ENCODE results near the gene RRM2. TPM values are rescaled to one million over a fixed set of nuclear protein-coding genes. Genes with fewer than 3 reads are reported as not detected.
A peak's percentile ranks its signal among the peaks of the same experiment; 100 is the strongest.

The RRM2 gene
- polyA plus RNA-seq, 1 donor = 33.2 TPM

GRCh38 chr2:10163498-10164486 is 41.3 kb downstream of the RRM2 start:
- Histone ChIP-seq H3K4me1 (ENCODE audit: control insufficient read depth, insufficient read depth, low read length) (peaks cover 65% of the 10 kb centered on the region), H3K9me3 (ENCODE audit: control insufficient read depth, low read depth, low read length) (no peaks in the 10 kb centered on the region), H3K27me3 (ENCODE audit: control insufficient read depth, insufficient read depth, low read length) (no peaks in the 10 kb centered on the region), H3K36me3 (ENCODE audit: control insufficient read depth, insufficient read depth, low read length) (no peaks in the 10 kb centered on the region), H3K4me3 (ENCODE audit: low read length) (no peak overlapping the region), H3K27ac (ENCODE audit: low read length) (no peak overlapping the region)
- DNase-seq = no peak
- no CpG with 5 or more reads among the region's 18 CpGs for WGBS (ENCODE audit: insufficient coverage, low lambda C conversion rate)

- Histone ChIP-seq H3K27me3 (ENCODE audit: control insufficient read depth, insufficient read depth, low read length) (no peaks in the 10 kb centered on the region), H3K4me3 (ENCODE audit: low read length) (no peak overlapping the region), H3K27ac (ENCODE audit: low read length) (no peak overlapping the region), H3K36me3 (ENCODE audit: control insufficient read depth, insufficient read depth, low read length) (no peaks in the 10 kb centered on the region), H3K4me1 (ENCODE audit: control insufficient read depth, insufficient read depth, low read length) (peaks cover 64% of the 10 kb centered on the region), H3K9me3 (ENCODE audit: control insufficient read depth, low read depth, low read length) (no peaks in the 10 kb centered on the region)
- DNase-seq = no peak
- WGBS (ENCODE audit: insufficient coverage, low lambda C conversion rate) = 100% methylated on average over 1 of the region's 8 CpGs
These were observed 42.1 kb downstream of the RRM2 start for GRCh38 chr2:10164601-10165000.

GRCh38 chr2:10165282-10165681 is 42.7 kb downstream of the RRM2 start:
- Histone ChIP-seq H3K4me1 (ENCODE audit: control insufficient read depth, insufficient read depth, low read length) (peaks cover 63% of the 10 kb centered on the region), H3K36me3 (ENCODE audit: control insufficient read depth, insufficient read depth, low read length) (no peaks in the 10 kb centered on the region), H3K4me3 (ENCODE audit: low read length) (no peak overlapping the region), H3K27me3 (ENCODE audit: control insufficient read depth, insufficient read depth, low read length) (no peaks in the 10 kb centered on the region), H3K27ac (ENCODE audit: low read length) (no peak overlapping the region), H3K9me3 (ENCODE audit: control insufficient read depth, low read depth, low read length) (no peaks in the 10 kb centered on the region)
- WGBS (ENCODE audit: insufficient coverage, low lambda C conversion rate) = no CpG with 5 or more reads among the region's 11 CpGs
- no peak for DNase-seq

DNA sequence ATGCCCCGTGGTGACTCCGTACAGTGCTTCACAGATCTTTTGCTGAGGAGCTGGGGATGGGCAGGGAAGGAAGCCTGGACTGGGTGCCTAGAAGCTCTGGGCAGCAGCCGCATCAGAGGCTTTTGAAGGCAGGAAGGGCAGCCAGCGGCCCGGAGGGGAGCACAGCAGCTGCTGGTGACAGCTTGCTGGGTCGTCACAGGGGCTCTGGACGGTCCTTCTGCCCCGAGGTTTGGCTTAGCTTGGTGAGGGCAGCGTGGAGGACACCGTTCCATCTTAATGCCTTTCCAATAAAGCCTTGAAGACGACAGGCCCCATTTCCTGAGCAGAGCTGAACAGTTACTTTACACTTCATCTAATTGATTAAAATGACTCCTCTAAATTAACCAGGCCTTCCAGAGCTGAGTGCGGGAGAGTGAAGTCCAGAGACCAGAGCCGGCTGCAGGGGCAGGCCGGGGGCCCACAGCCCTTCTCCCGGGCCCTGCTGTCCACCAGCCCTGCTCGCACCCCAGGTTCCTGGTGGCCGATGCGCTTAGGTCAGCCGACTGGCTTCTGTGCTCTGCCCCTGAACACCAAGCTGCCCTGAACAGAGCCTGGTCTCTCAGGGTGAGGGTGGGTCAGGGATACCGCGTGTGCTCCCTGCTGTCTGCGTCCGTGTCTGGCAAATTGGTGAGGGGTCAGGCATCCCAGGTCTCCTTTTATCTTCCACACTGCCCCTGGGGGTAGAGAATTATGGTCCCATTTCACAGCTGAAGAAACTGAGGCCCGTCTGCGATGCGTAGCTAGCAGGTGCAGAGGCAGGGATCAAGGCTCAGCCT is 43.5 kb downstream of the RRM2 start:
- WGBS (ENCODE audit: insufficient coverage, low lambda C conversion rate) = no CpG with 5 or more reads among the region's 26 CpGs
- no peak for DNase-seq
- no peak overlapping the region for H3K27ac ChIP-seq (ENCODE audit: low read length)
- no peaks in the 10 kb centered on the region for H3K9me3 ChIP-seq (ENCODE audit: control insufficient read depth, low read depth, low read length)
- H3K27me3 ChIP-seq (ENCODE audit: control insufficient read depth, insufficient read depth, low read length) = no peaks in the 10 kb centered on the region
- peaks cover 57% of the 10 kb centered on the region for H3K4me1 ChIP-seq (ENCODE audit: control insufficient read depth, insufficient read depth, low read length)
- no peak overlapping the region for H3K4me3 ChIP-seq (ENCODE audit: low read length)
- no peaks in the 10 kb centered on the region for H3K36me3 ChIP-seq (ENCODE audit: control insufficient read depth, insufficient read depth, low read length)

DNA sequence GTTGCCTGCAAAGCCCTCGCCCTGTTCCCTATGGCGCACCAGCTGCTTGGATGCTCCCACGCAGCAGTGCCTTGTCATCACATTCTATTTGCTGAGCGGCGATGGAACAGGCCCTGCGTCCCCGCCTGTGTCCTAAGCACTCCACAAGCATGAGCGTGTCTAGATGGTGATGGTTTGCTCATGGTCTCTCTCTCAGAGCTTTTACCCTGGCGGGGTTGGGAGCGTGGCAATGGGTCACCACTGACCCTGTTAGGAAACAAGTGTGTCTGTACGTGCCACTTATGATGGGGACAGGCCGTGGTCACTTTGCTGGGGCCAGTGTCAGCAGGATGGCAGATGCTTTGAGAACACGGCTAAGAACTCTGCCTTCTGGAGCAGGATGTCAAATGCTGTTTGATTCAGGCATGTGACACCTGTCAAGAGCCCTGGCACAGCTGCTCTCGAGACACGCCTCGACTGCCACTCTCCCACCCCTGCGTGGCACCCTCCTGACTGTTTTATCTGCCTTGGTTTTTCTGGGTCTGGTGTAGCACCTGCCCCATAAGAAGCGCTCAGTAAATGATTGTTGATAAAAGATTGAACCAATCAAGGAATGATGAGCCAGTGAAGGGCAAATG is 44.2 kb downstream of the RRM2 start:
- WGBS (ENCODE audit: insufficient coverage, low lambda C conversion rate) = 88% methylated on average over 1 of the region's 18 CpGs
- Histone ChIP-seq H3K4me1 (ENCODE audit: control insufficient read depth, insufficient read depth, low read length) (peaks cover 51% of the 10 kb centered on the region), H3K27me3 (ENCODE audit: control insufficient read depth, insufficient read depth, low read length) (no peaks in the 10 kb centered on the region), H3K27ac (ENCODE audit: low read length) (no peak overlapping the region), H3K4me3 (ENCODE audit: low read length) (no peak overlapping the region), H3K9me3 (ENCODE audit: control insufficient read depth, low read depth, low read length) (no peaks in the 10 kb centered on the region), H3K36me3 (ENCODE audit: control insufficient read depth, insufficient read depth, low read length) (no peaks in the 10 kb centered on the region)
- DNase-seq = no peak

DNA sequence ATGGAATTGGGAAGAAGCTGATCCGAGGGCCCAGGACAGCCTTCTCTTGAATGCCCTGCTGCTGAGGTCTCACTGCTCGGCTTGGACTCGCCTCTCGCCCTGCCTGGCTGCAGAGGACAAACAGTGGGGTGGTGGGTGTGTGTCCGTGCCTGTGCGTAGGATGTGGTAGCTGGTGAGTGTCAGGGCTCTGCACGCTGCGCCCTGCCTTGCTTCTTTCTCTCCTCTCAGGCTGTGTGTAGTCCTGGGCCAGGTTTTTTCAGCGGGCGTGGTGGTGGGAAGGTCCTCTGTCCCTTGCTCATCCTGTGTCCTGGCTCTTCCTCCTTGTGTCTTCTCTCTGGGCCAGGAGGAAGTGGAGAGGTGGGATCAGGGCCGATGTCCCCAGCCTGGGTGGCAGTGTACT is 44.8 kb downstream of the RRM2 start:
- no peak for DNase-seq
- no peak overlapping the region for H3K4me3 ChIP-seq (ENCODE audit: low read length)
- no peaks in the 10 kb centered on the region for H3K36me3 ChIP-seq (ENCODE audit: control insufficient read depth, insufficient read depth, low read length)
- WGBS (ENCODE audit: insufficient coverage, low lambda C conversion rate) = no CpG with 5 or more reads among the region's 11 CpGs
- H3K9me3 ChIP-seq (ENCODE audit: control insufficient read depth, low read depth, low read length) = no peaks in the 10 kb centered on the region
- no peaks in the 10 kb centered on the region for H3K27me3 ChIP-seq (ENCODE audit: control insufficient read depth, insufficient read depth, low read length)
- H3K4me1 ChIP-seq (ENCODE audit: control insufficient read depth, insufficient read depth, low read length) = peaks cover 46% of the 10 kb centered on the region
- peak overlapping the region; percentile 18 for H3K27ac ChIP-seq (ENCODE audit: low read length)

- Histone ChIP-seq H3K9me3 (ENCODE audit: control insufficient read depth, low read depth, low read length) (no peaks in the 10 kb centered on the region), H3K4me1 (ENCODE audit: control insufficient read depth, insufficient read depth, low read length) (peaks cover 39% of the 10 kb centered on the region), H3K27me3 (ENCODE audit: control insufficient read depth, insufficient read depth, low read length) (no peaks in the 10 kb centered on the region), H3K36me3 (ENCODE audit: control insufficient read depth, insufficient read depth, low read length) (no peaks in the 10 kb centered on the region), H3K27ac (ENCODE audit: low read length) (no peak overlapping the region), H3K4me3 (ENCODE audit: low read length) (no peak overlapping the region)
- 60% methylated on average over 1 of the region's 5 CpGs for WGBS (ENCODE audit: insufficient coverage, low lambda C conversion rate)
- DNase-seq = peak; percentile 34 to 60
These were observed 45.7 kb downstream of the RRM2 start for GRCh38 chr2:10168221-10168620.

DNA sequence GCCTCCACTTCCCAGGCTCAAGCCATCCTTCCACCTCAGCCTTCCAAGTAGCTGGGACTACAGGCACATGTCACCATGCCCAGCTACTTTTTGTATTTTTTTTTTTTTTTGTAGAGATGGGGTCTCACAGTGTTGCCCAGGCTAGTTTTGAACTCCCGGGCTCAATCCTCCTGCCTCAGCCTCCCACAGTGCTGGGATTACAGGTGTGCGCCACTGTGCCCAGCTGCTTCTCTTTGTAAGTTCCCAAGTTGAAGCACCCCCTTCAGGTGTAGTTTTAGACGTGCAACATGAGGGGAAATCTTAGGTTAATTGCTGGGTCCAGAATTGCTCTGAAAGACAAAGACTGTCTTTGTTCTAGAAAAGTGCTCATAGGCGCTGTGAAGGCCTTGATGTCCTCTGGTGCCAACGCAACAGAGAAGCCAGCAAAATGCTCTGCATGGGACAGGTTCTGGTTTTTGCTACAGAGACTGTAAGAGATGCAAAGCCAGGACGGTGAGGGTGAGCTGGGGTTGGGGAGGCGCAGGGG is 46.6 kb downstream of the RRM2 start:
- H3K36me3 ChIP-seq (ENCODE audit: control insufficient read depth, insufficient read depth, low read length) = no peaks in the 10 kb centered on the region
- H3K9me3 ChIP-seq (ENCODE audit: control insufficient read depth, low read depth, low read length) = no peaks in the 10 kb centered on the region
- no peak overlapping the region for H3K27ac ChIP-seq (ENCODE audit: low read length)
- H3K27me3 ChIP-seq (ENCODE audit: control insufficient read depth, insufficient read depth, low read length) = no peaks in the 10 kb centered on the region
- no peak for DNase-seq
- WGBS (ENCODE audit: insufficient coverage, low lambda C conversion rate) = no CpG with 5 or more reads among the region's 7 CpGs
- H3K4me3 ChIP-seq (ENCODE audit: low read length) = no peak overlapping the region
- H3K4me1 ChIP-seq (ENCODE audit: control insufficient read depth, insufficient read depth, low read length) = peaks cover 37% of the 10 kb centered on the region

- peaks cover 39% of the 10 kb centered on the region for H3K4me1 ChIP-seq (ENCODE audit: control insufficient read depth, insufficient read depth, low read length)
- H3K9me3 ChIP-seq (ENCODE audit: control insufficient read depth, low read depth, low read length) = no peaks in the 10 kb centered on the region
- no peaks in the 10 kb centered on the region for H3K27me3 ChIP-seq (ENCODE audit: control insufficient read depth, insufficient read depth, low read length)
- no peak overlapping the region for H3K27ac ChIP-seq (ENCODE audit: low read length)
- H3K4me3 ChIP-seq (ENCODE audit: low read length) = no peak overlapping the region
- no CpG with 5 or more reads among the region's 11 CpGs for WGBS (ENCODE audit: insufficient coverage, low lambda C conversion rate)
- no peaks in the 10 kb centered on the region for H3K36me3 ChIP-seq (ENCODE audit: control insufficient read depth, insufficient read depth, low read length)
- no peak for DNase-seq
These were observed 47.0 kb downstream of the RRM2 start for GRCh38 chr2:10169581-10169980.

DNA sequence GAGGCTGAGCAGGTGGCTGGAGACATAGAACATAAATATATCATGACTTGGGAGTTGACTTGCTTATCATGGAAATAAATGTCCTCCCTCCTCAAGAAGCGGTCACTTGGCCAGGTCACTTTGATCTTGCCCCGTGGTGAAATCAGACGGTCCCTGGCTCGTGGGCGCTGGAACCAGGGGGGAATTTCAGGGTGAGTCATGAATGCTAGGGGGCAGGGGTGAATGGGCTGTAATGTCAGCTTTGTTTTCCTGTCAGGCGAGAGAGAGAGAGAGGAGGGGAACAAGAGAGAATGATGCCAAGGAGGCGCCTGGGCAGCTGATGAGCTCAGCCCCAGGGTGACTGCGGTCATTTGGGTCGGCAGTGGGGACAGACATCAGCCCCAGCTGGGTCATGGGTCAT is 47.7 kb downstream of the RRM2 start:
- H3K27me3 ChIP-seq (ENCODE audit: control insufficient read depth, insufficient read depth, low read length) = no peaks in the 10 kb centered on the region
- DNase-seq = no peak
- peaks cover 39% of the 10 kb centered on the region for H3K4me1 ChIP-seq (ENCODE audit: control insufficient read depth, insufficient read depth, low read length)
- no CpG with 5 or more reads among the region's 9 CpGs for WGBS (ENCODE audit: insufficient coverage, low lambda C conversion rate)
- no peaks in the 10 kb centered on the region for H3K9me3 ChIP-seq (ENCODE audit: control insufficient read depth, low read depth, low read length)
- H3K36me3 ChIP-seq (ENCODE audit: control insufficient read depth, insufficient read depth, low read length) = no peaks in the 10 kb centered on the region
- H3K4me3 ChIP-seq (ENCODE audit: low read length) = no peak overlapping the region
- H3K27ac ChIP-seq (ENCODE audit: low read length) = no peak overlapping the region
